Measurements from ENCODE around the gene DNAL1.
"Not testable (repeated sequence)": the region's sequence is repeated elsewhere in the genome, so short reads cannot be mapped to it uniquely, and the experiment has no call there.

Gene DNAL1, protein sequence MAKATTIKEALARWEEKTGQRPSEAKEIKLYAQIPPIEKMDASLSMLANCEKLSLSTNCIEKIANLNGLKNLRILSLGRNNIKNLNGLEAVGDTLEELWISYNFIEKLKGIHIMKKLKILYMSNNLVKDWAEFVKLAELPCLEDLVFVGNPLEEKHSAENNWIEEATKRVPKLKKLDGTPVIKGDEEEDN

DNA sequence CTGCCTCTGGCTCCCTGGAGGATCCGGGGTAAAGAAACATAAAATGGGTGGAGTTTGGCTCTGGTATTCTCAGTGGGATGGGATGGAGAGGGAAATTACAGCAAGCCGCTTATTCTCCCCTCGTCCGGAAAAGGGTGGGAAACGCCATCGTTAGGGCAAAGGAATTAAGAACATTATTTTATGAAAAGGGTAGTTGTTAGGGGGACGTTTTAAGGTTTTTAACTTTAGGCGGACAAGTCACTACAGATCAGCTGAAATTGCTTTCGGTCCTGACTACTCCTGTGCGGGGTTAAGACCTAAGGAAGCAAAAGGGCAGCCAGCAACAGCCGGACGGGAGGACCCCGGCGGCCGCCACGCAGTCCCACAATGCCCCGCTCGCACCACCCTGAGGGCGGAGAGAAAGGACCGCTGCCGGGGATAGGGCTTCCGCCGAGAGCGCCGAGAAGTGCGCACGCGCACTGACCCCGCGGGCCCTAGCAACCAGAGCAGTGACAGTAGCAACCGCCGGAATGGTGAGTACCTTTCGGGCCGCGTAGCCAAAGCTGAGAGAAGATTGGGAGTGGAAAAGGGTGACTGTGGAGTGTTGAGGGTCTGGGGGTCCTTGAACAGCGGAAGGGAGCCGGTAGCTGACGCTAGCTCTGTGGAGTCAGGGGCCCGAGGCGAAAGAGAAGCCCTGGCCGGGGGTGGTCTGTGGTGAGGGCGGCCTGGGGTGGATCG is at the start of gene DNAL1:
Gene DNAL1, plus strand, starts transcription at position 456 of the 717 bp plus-strand sequence. Its CDS starts 54 bp downstream, at position 510.
- peak; percentile 93 for DNase-seq

DNA sequence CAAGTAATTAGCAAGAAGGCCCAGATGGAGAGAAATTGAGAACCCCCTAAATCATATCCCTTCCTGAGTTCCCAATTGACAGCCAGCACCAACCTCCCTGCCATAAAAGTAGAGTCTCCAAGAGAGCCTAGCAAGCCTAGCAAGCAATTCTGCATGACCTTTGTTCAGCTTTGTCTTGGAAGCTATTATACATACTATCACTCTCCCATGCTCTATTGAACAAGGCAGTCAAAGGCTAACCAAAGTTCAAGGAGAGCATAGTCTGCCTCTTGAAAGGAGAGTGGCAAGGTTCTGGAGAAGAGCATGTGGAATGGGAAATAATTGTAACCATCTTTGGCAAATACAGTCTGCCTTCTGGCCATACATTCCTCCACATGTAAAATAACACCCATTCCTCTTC is 45.3 kb upstream of the DNAL1 start:
- DNase-seq, result no peak

DNA sequence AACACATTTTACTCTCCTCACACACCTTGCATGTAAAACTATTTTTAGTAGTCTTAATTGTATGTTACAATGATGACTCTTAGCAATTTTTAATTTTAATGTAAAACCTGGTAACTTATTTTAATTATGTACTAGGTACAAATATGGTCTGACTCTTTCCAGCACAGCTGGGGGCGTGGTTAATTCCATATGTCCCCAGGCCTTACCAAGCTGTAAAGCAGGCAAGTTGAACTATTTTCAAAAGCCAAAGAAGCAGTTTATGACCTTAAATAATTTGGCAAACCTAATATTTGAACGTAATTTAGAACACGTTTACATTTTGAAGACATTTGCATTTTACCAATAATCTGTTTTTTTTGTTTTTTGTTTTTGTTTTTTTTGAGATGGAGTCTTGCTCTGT is 41.8 kb upstream of the DNAL1 start:
- no peak for DNase-seq

DNA sequence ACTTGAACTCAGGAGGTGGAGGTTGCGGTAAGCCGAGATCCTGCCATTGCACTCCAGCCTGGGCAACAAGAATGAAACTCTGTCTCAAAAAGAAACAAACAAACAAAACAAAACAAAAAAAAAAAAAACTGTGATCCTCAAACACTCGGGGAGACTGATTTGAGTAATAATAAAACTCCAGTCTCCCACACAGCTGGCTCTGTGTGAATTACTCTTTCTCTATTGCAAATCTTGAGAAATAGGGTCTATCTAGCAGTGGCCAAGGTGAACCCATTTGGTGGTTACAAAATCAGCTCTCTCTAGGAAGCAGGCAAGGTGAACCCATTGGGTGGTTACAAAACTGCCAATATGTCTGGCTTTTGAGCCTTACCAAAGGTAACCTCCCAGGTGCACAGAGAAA is 38.5 kb upstream of the DNAL1 start:
- DNase-seq, result no peak

DNA sequence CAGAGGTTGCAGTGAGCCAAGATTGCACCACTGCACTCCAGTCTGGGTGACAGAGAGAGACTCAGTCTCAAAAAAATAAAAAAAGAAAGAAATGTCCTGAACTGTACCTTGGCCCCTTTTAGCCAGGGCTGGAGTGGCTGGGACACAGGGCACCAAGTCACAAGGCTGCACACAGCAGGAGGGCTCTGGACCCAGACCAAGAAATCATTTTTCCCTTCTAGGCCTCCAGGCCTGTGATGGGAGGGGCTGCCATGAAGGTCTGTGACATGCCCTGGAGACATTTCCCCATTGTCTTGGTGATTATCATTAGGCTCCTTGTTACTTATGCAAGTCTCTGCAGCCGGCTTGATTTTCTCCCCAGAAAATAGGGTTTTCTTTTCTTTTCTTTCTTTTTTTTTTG is 37.5 kb upstream of the DNAL1 start:
- DNase-seq, result no peak

DNA sequence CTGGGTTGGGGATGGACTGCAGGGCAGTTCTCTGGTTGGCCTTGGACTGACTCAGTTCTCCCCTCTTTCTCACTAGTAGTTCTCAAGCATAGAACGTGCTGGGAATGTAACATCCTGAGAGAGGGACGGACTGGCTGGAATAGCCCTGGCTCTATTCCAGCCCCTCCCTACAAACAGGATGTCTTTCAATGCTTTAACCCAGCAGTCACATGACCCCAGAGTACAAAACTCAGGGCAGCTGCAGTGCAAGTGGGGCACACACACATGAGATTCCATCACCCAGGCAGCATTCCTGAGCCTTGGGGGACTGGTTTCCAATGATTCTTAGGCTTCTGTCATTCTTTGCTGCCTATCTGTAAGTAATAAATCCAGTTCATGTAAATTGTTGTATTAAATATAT is 34.1 kb upstream of the DNAL1 start:
- DNase-seq, result no peak

DNA sequence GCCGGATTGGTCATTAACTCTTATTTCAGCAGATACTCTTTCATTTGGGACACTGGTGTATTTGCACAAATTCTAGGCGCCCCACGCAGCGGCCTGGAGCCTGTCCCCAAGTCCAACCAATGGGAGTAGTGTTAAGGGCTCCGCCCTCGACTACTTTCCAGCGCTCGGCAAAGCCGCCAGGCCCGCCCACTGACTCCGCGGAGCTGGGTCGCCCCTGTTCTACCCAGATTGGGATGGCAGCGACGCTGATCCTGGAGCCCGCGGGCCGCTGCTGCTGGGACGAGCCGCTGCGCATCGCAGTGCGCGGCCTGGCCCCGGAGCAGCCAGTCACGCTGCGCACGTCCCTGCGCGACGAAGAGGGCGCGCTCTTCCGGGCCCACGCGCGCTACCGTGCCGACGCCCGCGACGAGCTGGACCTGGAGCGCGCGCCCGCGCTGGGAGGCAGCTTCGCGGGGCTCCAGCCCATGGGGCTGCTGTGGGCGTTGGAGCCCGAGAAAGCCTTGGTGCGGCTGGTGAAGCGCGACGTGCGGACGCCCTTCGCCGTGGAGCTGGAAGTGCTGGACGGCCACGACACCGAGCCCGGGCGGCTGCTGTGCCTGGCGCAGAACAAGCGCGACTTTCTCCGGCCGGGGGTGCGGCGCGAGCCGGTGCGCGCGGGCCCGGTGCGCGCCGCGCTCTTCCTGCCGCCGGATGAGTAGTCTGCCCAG is 32.3 kb upstream of the DNAL1 start, which contains the start of gene ACOT6:
Gene ACOT6, plus strand, starts transcription at position 179 of the 707 bp plus-strand sequence. Its CDS starts 55 bp downstream, at position 234.
- peak; percentile 61 for DNase-seq

DNA sequence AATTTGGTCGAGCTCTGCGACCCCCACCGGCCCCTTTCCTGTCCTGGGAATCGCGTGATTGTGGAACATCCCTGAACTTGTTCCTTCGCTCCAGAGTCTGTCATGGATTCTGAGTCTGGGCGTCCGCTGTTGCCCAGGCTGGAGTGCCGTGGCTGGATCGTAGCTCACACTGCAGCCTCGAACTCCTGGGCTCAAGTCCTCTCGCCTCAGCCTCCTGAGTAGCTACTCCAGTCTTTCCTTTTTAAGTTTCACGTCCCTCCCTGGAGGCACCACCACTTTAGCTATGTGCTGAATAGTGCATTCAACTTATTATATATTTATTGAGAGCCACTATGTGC is 31.8 kb upstream of the DNAL1 start:
- no peak for DNase-seq

DNA sequence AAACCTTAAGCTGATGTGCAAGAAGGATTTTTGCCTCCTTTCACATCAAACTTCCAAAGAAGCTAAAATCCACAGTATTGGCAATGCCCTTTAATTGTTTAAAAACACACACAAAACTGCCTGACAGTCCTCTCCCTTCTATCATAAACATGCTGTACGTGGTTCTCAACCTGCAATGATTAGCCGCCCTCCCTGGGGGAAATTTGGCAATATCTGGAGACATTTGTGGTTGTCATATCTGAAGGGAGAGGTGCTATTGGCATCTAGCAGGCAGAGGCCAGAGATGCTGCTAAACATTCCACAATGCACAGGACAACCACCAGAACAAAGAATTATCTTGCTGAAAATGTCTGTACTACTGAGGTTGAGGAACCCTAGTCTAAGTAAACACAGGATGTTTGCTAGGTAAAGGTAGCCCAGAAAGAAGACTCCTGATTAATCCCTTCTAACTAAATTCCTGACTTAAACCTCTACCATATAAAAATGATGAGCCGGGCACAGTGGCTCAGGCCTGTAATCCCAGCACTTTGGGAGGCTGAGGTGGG is 31.3 kb upstream of the DNAL1 start:
- no peak for DNase-seq

DNA sequence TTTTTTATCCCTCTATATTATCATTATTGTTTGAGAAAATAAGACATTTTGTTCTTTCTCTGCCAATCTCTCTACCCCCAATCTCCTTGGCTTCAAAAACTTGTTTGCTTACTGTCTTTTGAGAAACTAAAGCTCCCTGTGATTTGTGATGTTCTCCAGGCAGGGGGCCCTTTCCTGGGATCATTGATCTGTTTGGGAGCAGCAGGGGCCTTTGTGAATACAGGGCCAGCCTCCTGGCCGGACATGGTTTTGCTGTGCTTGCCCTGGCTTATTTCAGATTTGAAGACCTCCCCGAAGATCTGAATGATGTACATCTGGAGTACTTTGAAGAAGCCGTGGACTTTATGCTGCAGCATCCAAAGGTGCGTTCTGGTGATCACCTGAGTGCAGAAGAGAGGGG is 28.0 kb upstream of the DNAL1 start:
- no peak for DNase-seq

DNA sequence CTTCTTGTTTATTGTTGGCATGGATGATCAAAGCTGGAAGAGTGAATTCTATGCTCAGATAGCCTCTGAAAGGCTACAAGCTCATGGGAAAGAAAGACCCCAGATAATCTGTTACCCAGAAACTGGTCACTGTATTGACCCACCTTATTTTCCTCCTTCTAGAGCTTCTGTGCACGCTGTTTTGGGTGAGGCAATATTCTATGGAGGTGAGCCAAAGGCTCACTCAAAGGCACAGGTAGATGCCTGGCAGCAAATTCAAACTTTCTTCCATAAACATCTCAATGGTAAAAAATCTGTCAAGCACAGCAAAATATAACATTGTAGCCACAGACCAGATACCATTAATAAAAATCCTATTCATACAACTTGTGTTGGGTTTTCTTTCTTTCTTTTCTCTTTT is 25.3 kb upstream of the DNAL1 start:
- no peak for DNase-seq

DNA sequence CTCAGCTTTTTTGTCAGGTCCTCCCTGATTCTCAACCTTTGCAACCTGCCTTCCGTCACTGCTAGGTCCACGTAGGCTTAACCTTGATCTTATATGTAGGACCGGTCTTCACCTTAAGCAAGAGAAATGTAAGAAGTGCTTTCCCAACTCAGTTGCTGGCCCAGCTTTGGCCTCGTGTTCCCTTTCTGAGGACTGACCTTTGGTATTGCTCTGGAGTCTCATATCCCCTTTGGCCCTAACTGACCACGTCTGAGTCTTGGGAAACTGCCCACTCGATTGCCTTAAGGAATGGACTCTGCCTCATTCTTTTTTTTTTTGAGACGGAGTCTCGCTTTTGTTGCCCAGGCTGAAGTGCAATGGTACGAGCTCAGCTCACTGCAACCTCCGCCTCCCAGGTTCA is 24.5 kb upstream of the DNAL1 start:
- no peak for DNase-seq

DNA sequence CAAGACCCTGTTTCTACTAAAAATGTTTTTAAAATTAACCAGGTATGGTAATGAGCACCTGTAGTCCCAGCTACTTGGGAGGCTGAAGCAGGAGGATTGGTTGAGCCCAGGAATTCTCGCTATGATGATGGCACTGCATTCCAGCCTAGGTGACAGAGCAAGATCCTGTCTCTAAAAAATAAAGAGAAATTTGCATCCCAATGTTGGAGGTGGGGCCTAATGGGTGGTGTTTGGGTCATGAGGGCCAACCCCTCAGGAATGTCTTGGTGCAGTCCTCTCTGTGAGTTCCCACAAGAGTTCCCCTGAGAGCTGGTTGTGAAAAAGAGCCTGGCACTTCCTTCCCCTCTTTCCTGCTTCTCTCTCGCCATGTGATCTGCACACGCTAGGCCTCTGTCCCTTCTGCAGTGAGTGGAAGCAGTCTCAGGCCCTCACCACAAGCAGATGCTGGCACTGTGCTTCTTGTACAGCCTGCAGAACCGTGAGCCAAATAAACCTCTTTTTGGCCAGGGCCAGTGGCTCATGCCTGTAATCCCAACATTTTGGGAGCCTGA is 21.2 kb upstream of the DNAL1 start:
- DNase-seq, result no peak

DNA sequence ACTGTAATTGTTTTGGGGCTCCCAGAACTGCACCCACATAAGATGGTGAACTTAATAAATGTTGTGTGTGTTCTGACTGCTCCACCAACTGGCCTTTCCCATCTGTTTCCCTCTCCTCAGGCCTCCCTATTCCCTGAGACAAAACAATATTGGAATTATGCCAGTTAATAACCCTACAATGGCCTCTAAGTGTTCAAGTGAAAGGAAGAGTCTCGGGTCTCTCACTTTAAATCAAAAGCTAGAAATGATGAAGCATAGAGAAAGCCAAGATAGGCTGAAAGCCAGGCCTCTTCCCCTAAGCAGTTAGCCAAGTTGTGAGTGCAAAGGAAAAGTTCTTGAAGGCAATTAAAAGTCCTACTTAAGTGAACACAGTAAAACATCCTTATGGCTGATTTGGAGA is 19.1 kb upstream of the DNAL1 start:
- DNase-seq, result no peak

DNA sequence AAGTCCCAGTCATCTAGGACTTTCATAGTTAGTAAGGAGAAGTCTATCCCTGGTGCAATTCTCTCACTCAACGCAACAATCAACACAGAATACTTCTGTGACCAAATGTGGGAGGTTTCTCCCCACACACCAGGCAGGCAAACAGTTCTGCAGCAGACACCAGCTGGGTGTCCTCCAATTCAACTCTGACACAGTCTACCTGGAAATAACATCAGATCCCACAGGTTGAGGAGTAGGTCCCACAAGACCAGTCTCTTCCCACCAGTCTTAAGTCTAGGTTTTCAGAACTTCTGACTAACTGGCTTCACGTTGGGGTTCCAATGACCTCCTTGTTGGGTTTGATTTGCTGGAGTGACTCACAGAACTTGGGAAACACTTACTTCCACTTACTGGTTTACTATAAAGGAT is 17.6 kb upstream of the DNAL1 start:
- no peak for DNase-seq

DNA sequence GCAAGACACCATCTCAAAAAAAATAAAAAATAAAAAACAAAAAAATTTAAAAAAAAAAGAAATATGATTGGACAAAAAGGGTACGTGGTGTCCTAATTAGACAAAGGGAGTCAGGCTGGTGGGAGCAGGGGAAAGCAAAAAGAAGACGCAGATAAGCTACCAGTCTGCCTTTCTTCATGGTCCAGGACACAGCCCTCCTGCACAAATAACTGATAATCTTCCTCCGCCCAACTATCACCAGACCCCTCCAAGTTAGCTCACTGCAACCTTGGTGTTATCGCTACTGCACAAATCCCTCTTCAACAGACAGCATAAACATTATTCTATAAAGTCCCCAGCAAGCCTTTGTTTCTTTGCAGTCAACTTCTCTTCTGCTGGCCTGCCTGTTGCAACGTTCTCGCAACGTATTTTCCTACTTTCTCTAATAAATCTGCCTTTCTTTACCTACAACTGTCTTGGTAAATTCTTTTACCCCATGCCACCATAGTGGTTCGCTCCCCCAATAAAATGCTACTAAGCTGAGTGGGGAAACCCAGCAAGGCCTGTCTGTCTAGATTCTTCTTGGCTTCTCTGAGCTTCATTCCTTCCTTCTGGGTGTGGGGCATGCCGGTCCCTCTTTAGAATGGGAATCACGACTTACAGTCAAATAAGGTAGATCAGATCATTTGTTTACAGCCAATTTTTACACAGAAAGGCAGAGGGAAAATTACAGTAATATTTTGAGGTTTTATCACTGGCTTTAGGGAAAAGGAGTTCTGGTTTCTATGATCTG is 14.6 kb upstream of the DNAL1 start:
- no peak for DNase-seq

DNA sequence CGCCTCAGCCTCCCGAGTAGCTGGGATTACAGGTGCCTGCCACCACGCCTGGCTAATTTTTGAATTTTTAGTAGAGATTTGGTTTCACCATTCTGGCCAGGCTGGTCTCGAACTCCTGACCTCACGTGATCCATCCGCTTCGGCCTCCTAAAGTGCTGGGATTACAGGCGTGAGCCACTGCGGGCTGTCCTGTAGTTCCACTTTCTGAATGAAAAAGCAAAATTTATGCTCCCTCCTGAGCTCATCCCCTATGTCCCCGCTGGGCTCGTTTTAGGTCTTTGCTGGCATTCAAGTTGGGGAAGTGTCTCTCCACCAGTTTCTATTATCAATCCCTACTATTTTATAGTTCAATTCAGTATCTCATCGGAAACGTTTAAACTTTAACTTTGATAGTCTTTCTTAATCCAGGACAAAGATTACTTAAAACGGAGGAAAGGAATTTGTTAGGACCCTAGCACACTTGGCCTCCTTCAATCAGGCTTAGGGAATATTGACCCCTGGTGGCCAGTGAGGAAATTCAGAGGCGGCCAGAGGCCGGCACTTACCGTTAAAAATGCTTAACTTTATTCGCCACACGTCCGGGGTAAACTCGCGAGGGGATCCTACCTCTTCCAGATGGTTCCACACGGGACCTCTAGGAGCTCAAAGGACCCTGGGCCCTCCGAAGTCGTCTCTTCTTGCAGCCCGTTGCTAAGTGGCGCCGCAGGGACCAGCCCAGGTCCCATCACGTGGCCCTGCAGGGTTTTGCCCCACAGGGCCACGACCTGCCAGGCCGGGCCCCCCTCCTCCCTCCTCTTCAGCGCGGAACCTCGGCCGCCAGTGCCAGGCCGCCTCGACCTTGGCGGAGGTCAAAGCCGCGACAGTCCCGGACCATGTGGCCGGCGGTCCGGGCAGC is 11.4 kb upstream of the DNAL1 start:
- DNase-seq, result peak; percentile 55

DNA sequence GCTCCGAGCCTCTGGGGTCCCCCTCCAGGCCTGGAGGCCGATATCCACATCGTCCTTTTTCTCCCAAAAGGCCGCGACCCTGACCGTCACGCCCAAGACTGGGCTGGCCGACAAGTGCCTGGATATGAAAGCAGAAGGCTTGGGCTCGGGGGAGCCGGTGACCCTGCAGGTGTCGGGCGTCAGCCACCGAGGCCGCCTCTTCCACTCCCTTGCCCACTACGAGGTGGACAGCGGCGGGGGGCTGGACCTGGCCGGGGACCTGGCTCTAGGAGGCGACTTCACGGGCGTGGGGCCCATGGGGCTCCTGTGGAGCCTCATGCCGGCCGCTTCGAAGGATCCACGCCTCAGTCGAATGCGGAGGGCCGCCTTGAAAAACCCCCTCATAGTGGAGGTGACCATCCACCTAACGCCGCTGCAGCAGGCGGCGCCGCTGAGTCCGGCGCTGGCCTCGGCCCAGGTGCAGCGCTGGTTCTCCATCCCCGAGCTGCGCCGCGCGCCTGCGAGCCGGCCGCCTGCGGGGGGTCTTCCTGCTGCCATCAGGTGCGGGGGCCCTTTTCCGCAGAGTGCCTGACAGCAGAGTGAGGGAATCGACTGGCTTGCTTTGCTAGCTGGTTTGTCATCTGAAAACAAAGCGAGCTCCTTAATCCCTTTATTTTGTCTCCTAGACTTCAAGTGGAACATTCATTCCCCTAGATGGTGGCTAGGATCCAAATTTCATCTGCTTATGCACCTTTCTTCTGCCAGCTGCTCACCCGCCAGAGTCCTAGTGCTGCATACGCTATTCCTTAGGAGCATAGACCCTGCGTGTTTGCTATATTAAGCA is 10.6 kb upstream of the DNAL1 start:
- DNase-seq, result no peak

DNA sequence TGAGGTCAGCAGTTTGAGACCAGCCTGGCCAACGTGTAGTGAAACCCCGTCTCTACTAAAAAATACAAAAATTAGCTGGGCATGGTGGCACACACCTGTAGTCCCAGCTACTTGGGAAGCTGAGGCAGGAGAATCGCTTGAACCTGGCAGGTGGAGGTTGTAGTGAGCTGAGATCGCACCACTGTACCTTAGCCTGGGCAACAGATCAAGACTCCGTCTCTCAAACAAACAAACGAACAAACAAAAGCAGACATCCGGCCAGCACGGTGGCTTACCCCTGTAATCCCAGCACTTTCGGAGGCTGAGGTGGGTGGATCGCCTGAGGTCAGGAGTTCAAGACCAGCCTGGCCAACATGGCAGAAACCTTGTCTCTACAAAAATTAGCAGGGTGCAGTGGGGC is 8.4 kb upstream of the DNAL1 start:
- DNase-seq, result not testable (repeated sequence)

DNA sequence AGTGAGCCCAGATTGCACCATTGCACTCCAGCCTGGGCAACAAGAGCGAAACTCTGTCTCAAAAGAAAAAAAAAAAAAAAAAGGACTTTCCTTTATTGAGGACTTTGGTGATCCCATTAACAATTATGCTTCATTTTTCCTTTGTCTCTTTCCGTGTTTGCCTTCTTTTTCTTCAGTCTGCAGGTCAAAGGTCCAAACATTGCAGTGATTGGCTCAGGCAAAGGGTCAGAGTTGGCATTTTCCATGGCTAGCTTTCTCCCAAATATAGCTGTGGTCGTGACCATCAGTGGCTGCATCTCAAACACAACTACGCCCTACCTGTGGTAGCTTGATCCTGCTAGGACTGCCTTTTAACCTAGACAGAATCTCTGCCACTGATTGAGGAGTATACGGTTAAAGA is 7.0 kb upstream of the DNAL1 start:
- no peak for DNase-seq

Data from CD4-positive, alpha-beta T cell treated with Interleukin-15 for 1 hour (primary cell).